SHP77 (cell line): ENCODE measurements around the gene SIAH3.

Experiments used
- DNase-seq, 2 experiments: peaks; one replicate each; lab custom pipeline; 2025; lab: John Stamatoyannopoulos, UW

Gene SIAH3

DNA sequence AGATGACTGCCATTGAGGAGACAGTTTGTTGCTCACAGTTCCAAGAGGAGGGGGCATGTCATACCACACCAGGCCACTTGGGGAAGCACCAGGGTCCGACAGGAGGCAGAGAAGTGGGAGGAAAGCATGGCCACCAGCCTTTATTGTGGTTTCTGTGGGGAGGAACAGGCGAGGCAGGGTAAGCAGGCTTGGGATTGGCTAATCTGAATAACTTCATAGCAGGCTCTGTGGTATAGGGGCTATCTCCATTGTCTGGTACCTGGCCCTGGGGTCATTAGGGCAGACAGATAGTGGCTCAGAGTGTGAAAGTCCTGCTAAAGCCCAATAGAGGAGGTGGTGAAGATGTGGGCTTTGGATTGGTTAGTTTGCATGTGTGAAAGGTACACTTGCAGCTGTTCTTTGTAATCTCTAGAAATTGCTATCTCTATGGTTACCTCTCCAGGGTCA, 114.0 kb downstream of the SIAH3 start:
- DNase-seq, result no peak

DNA sequence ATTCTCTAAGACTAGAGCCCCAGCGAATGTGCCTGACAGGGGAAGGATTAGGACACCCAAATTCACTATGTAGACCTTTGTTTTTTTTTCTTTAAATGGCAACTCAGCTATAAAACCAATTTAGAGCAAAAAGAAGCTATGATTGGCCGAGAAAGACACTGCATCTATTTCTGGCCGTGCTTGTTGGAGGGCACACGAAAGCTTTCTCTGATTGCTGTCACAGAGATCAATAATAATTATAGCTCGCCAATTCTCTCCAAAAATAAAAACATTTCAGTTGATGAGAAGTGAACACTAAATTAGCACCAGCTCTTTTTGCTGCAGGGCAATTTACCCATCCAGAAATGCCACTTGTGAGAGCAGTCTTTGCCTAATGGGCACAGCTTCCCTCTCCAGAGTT, 118.2 kb downstream of the SIAH3 start:
- DNase-seq, result no peak

DNA sequence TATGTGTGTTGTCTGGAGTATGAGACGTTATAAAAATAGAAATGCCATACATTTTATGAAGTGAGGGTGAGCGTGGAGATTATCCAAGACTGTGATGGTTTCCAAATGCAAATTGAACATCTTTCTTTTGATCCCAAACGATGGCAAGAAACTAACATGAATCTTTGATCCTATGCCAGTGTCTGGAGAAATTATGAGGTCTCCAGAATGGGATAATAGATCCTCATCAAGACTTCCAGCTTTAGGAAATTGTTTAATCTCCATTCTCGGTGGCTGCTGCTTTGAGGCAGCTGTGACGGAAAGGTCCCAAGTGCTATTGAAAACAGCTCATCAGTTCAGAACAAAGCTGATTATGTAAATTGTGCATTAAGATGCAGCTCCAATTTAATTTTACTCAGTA, 118.6 kb downstream of the SIAH3 start:
- no peak for DNase-seq

DNA sequence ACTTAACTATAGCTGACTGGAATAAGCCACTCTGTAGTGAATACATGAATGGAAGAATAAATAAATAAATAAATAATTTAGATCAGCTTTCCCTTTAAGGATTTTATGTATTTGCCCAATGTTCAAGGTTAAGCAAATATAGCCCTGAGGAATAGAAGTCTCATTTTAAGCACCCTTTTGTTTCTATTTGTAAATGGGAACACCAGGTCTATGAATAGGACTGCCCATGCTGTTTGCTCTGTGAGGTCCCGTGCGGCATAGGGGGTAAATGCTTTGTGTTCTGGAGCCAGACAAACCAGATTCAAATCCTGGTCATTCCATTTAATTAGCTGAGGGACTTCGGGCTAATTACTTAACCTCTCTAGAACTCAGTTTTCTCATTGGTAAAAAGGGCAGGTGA, 120.1 kb downstream of the SIAH3 start:
- DNase-seq, result no peak

DNA sequence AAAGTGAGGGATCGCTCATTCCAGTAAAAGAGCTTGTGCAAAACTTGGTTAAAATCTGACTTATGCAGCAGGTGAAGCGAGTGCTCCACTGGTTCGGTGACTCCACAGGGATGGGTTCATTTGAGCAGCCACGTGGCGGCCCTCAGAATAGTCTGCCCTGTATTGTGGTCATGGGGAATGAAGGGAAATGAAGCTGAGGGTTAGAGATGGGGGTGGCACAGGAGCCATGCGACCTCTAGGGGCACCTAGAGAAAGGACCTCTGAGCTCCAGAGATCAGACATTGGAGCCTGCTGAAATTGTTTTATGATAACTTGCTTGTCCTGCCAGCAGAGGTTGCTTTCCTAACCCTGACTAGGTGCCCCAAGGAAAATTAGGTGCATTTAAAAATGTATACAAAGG, 122.8 kb downstream of the SIAH3 start:
- peak; percentile 17 to 53 for DNase-seq
